ENCODE measurements around the gene ZNF366. TPM values are rescaled to one million over a fixed set of nuclear protein-coding genes. Genes with fewer than 3 reads are reported as not detected.

The ZNF366 gene, protein sequence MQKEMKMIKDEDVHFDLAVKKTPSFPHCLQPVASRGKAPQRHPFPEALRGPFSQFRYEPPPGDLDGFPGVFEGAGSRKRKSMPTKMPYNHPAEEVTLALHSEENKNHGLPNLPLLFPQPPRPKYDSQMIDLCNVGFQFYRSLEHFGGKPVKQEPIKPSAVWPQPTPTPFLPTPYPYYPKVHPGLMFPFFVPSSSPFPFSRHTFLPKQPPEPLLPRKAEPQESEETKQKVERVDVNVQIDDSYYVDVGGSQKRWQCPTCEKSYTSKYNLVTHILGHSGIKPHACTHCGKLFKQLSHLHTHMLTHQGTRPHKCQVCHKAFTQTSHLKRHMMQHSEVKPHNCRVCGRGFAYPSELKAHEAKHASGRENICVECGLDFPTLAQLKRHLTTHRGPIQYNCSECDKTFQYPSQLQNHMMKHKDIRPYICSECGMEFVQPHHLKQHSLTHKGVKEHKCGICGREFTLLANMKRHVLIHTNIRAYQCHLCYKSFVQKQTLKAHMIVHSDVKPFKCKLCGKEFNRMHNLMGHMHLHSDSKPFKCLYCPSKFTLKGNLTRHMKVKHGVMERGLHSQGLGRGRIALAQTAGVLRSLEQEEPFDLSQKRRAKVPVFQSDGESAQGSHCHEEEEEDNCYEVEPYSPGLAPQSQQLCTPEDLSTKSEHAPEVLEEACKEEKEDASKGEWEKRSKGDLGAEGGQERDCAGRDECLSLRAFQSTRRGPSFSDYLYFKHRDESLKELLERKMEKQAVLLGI
- 0.51 TPM in 1 of 2 replicates, not detected in the other for total RNA-seq

DNA sequence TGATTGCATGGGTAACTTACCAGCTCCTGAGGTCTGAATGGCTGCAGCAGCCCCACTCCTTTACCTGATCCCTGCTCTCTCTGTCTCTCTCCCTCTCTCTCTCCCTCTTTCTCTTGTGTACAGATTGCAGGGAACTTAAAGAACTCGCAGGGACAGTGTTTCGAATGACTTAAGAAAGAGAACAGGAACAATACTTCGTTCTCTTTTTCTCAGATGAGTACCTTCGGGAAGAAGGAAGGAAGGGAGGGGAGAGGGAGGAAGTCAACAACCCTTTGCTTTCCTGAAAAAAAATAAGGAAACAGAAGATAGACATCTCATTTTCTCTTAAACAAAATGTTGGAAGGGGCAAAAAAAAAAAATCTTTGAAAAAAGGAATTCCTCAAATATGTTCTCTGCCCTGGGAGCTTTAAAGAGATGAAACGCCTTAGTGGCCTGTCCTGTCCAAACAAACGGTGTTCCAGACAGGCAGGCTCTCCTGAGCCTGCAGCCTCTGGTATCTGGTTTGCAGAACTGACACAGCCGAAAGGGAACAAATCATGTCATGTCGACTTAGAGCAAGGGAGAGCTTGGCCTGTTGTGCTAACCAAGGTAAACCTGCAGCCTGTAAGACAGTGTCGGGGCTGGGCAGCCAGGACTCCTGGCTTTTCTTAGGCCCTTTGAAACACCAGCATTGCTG lies at the start of gene ZNF366:
ZNF366 (minus strand) TSS at position 180 of the 676 bp plus-strand sequence. CDS start 45,914 bp downstream, outside the sequence.

Other genes with a start within 250 kb of the ZNF366 start
- gene MRPS27, start 187.2 kb downstream of the ZNF366 start, total RNA-seq, result 45.9 and 62.8 TPM in 2 replicates
- gene PTCD2, start 187.0 kb downstream of the ZNF366 start, total RNA-seq, result 4.8 and 10.4 TPM in 2 replicates

Data from pericardium fibroblast (primary cell).